Astrocyte (in vitro differentiated cells and primary cell): Measurements from ENCODE around the gene BICC1.

Experiments
- CTCF ChIP-seq: IDR thresholded peaks from 2 replicates; pipeline ENCODE4 v1.5.1; 2011; ENCODE audit warnings: low read depth, mild to moderate bottlenecking, inconsistent platforms, low read length, moderate library complexity; ENCODE audit not compliant: insufficient read depth
- EZH2 ChIP-seq: IDR thresholded peaks from 2 replicates; pipeline ENCODE4 v1.6.1; 2012; ENCODE audit warnings: mild to moderate bottlenecking, low read length, inconsistent platforms; ENCODE audit not compliant: insufficient read depth

- no peak for TF ChIP-seq CTCF
- TF ChIP-seq EZH2, result no peak
Measured at GRCh38 chr10:58851606-58852005, 338.9 kb downstream of the BICC1 start.
